SK-N-SH (cell line): ENCODE data around the gene IGDCC3. TPM values are rescaled to one million over a fixed set of nuclear protein-coding genes. Genes with fewer than 3 reads are reported as not detected.

Experiments
- CTCF ChIA-PET: fragments of 300-600, 350-600 bp; formaldehyde crosslinking; extraction: SDS; loops from one replicate; lab custom pipeline; 2021; lab: Yijun Ruan, JAX
- POLR2A ChIA-PET: fragments of 350-600 bp; sonication (Branson Sonifier 250); formaldehyde crosslinking; extraction: SDS; loops from one replicate; lab custom pipeline; 2020; ENCODE audit warnings: antibody characterized with exemption, inconsistent platforms; lab: Yijun Ruan, JAX
- DNase-seq: peaks from one replicate; pipeline ENCODE4 v3.0.0; 2012
- H2AFZ ChIP-seq: fragments of 200-600 bp; sonication (generic); 2 replicates; pipeline ENCODE4 v1.8.1; 2016; ENCODE audit warnings: antibody characterized with exemption, mild to moderate bottlenecking, low read depth
- H3F3A ChIP-seq: fragments of 200-600 bp; sonication (generic); replicated peaks from 2 replicates; pipeline ENCODE3; 2016; ENCODE audit warnings: antibody characterized with exemption, mild to moderate bottlenecking; ENCODE audit not compliant: insufficient read depth
- H3K27ac ChIP-seq, 2 experiments: fragments of 200-500 bp in 1 of 2; fragments of 200-600 bp in 1 of 2; sonication (Bioruptor generic) in 1 of 2; sonication (generic), shearing (Covaris generic) in 1 of 2; 2 replicates each; pipeline versions ENCODE4 v1.5.1 to v1.6.1; 2014 to 2016; ENCODE audit warnings: low read depth in 2 of 2, inconsistent platforms in 1 of 2, low read length in 1 of 2, mild to moderate bottlenecking in 1 of 2, mixed read lengths in 1 of 2
- H3K27me3 ChIP-seq: fragments of 200-600 bp; sonication (generic), shearing (Covaris generic); 2 replicates; pipeline ENCODE4 v1.6.1; 2016; ENCODE audit warnings: mixed run types; ENCODE audit not compliant: insufficient read depth
- H3K36me3 ChIP-seq, 2 experiments: fragments of 200-500 bp in 1 of 2; fragments of 200-600 bp in 1 of 2; sonication (Bioruptor generic) in 1 of 2; sonication (generic) in 1 of 2; replicated peaks in 1 of 2; 2 replicates each; pipeline versions ENCODE3 to v1.5.1; 2014 to 2016; ENCODE audit warnings: low read length in 1 of 2, mild to moderate bottlenecking in 1 of 2; ENCODE audit not compliant: insufficient read depth in 2 of 2, control insufficient read depth in 1 of 2
- H3K4me1 ChIP-seq, 2 experiments: fragments of 200-500 bp in 1 of 2; fragments of 200-600 bp in 1 of 2; sonication (Bioruptor generic) in 1 of 2; sonication (generic), shearing (Covaris generic) in 1 of 2; 2 replicates each; pipeline versions ENCODE4 v1.5.1 to v1.6.1; 2014 to 2016; ENCODE audit warnings: low read depth in 1 of 2, low read length in 1 of 2, mixed run types in 1 of 2; ENCODE audit not compliant: insufficient read depth in 2 of 2, control insufficient read depth in 1 of 2
- H3K4me2 ChIP-seq: fragments of 200-600 bp; sonication (generic), shearing (Covaris generic); 2 replicates; pipeline ENCODE4 v1.6.1; 2017; ENCODE audit warnings: mixed run types
- H3K4me3 ChIP-seq, 2 experiments: fragments of 200-500 bp in 1 of 2; fragments of 200-600 bp in 1 of 2; sonication (Bioruptor generic) in 1 of 2; sonication (generic), shearing (Covaris generic) in 1 of 2; 2 replicates each; pipeline versions ENCODE4 v1.5.1 to v1.8.1; 2014 to 2016; ENCODE audit warnings: low read depth in 2 of 2, inconsistent platforms in 1 of 2, low read length in 1 of 2, mild to moderate bottlenecking in 1 of 2, mixed read lengths in 1 of 2, moderate library complexity in 1 of 2
- H3K79me2 ChIP-seq: fragments of 200-600 bp; sonication (generic); 2 replicates; pipeline ENCODE4 v1.8.1; 2017; ENCODE audit warnings: mild to moderate bottlenecking; ENCODE audit not compliant: insufficient read depth
- H3K9ac ChIP-seq: fragments of 200-600 bp; sonication (generic); 2 replicates; pipeline ENCODE4 v1.6.1; 2017; ENCODE audit warnings: mixed run types
- H3K9me2 ChIP-seq: fragments of 200-600 bp; sonication (generic); 2 replicates; pipeline ENCODE4 v1.6.1; 2017; ENCODE audit warnings: mixed run types
- H3K9me3 ChIP-seq: fragments of 200-600 bp; sonication (generic); 2 replicates; pipeline ENCODE4 v1.6.1; 2017; ENCODE audit warnings: mixed run types, mild to moderate bottlenecking, moderate library complexity
- H4K20me1 ChIP-seq: fragments of 200-600 bp; sonication (generic); 2 replicates; pipeline ENCODE4 v1.6.1; 2017; ENCODE audit warnings: mild to moderate bottlenecking, mixed run types; ENCODE audit not compliant: insufficient read depth
- EP300 ChIP-seq, 2 experiments: IDR thresholded peaks; 2 replicates each; pipeline versions ENCODE4 v1.4.0 to v1.6.1; 2012; ENCODE audit warnings: borderline replicate concordance in 1 of 2, low read depth in 1 of 2, low read length in 1 of 2
- EZH2phosphoT487 ChIP-seq: fragments of 200-600 bp; sonication (generic); IDR thresholded peaks from 2 replicates; pipeline ENCODE4 v1.6.1; 2017; ENCODE audit warnings: low read depth, mixed run types, mild to moderate bottlenecking, antibody characterized with exemption, moderate library complexity, borderline replicate concordance
- GABPA ChIP-seq: IDR thresholded peaks from 2 replicates; pipeline ENCODE4 v1.4.0; 2012; ENCODE audit warnings: low read depth, mild to moderate bottlenecking
- GATA2 ChIP-seq: sonication (generic); formaldehyde crosslinking; IDR thresholded peaks from 2 replicates; pipeline ENCODE4 v1.5.0; 2020; ENCODE audit warnings: mild to moderate bottlenecking, missing genetic modification reagents
- RCOR1 ChIP-seq: fragments of 150-350 bp; IDR thresholded peaks from 2 replicates; pipeline ENCODE4 v1.6.1; 2017; ENCODE audit warnings: antibody characterized with exemption, low read length
- RFX5 ChIP-seq: IDR thresholded peaks from 2 replicates; pipeline ENCODE4 v1.6.1; 2012; ENCODE audit warnings: mild to moderate bottlenecking, improper control_type of control experiment, low read length
- RXRA ChIP-seq: IDR thresholded peaks from 2 replicates; pipeline ENCODE4 v1.4.0; 2012; ENCODE audit warnings: low read depth, mild to moderate bottlenecking, borderline replicate concordance
- SMC3 ChIP-seq: IDR thresholded peaks from 2 replicates; pipeline ENCODE4 v1.6.1; 2012; ENCODE audit warnings: low read depth, low read length, improper control_type of control experiment
- TAF1 ChIP-seq: IDR thresholded peaks from 2 replicates; pipeline ENCODE4 v1.6.1; 2012; ENCODE audit warnings: low read depth, mild to moderate bottlenecking, low read length, moderate library complexity, borderline replicate concordance
- TCF12 ChIP-seq: IDR thresholded peaks from 2 replicates; pipeline ENCODE4 v1.4.0; 2012
- YY1 ChIP-seq: IDR thresholded peaks from 2 replicates; pipeline ENCODE4 v1.4.0; 2012; ENCODE audit warnings: low read depth, mild to moderate bottlenecking
- WGBS: methylation state at CpG from one replicate; pipeline ENCODE4 v1.1.6; 2017; ENCODE audit warnings: low lambda C conversion rate; 5-methylcytosine and 5-hydroxymethylcytosine counted together
- polyA plus RNA-seq, 3 experiments: library from polyadenylated mRNA; depleted of rRNA; stranded (reverse); fragments of >200 nt; gene quantifications; 2 replicates each; pipeline ENCODE4 v1.2.3, GENCODE V29; 2012
- TF ChIP-seq, protein P1 (sequence below): IDR thresholded peaks from 2 replicates; pipeline ENCODE4; 2012
- TF ChIP-seq, protein P2 (sequence below): fragments of 150-350 bp; IDR thresholded peaks from 2 replicates; pipeline ENCODE4 v1.6.1; 2016; ENCODE audit warnings: mild to moderate bottlenecking, low read depth, low read length
- TF ChIP-seq, protein P3 (sequence below): IDR thresholded peaks from 2 replicates; pipeline ENCODE4 v1.4.0; 2012; ENCODE audit warnings: low read depth, borderline replicate concordance
- TF ChIP-seq, protein P4 (sequence below): fragments of 150-350 bp; IDR thresholded peaks from 2 replicates; pipeline ENCODE4 v1.6.1; 2017; ENCODE audit warnings: antibody characterized with exemption, low read length, low read depth, borderline replicate concordance

The IGDCC3 gene
- polyA plus RNA-seq, 1 of the 3 experiments (the other 2 are of a cell fraction) = 0.43 TPM

DNA sequence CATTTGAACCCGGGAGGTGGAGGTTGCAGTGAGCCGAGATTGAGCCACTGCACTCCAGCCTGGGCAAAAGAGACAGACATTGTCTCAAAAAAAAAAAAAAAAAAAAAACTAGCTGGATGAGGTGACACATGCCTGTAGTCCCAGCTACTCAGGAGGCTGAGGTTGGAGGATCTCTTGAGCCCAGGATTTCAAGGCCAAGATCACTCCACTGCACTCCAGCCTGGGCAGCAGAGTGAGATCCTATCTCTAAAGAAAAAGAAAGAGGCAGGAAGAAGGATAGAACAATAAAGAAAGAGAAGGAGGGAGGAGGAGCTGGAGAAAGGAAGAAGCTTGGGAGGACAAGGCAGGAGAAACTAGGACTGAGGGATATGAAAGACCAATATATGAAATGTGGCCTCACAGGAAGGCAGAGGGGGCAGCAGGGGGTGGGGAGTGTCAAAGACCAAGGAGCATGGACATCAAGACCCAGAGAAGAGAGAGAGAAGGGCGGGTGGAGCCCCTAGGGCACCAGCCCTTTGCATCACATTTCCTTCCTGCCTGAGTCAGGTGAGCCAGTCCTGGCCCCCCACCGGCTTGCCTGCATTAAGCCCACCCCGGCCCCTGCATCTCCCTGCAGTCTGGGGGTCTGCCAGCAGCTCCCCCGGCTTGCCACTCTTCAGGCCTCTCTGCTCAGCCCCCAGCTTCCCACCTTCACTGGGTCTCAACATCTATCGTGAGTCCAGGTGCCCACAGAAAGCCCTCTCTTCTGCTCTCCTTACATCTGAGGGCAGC, 11.5 kb downstream of the IGDCC3 start:
- ChIA-PET CTCF (interaction anchor here (0.6 to 37.1 kb wide), 5 partner anchors 13 to 551 kb away, joined by 3 to 969 read pairs (median 4); no protein-coding TSS in a partner anchor), POLR2A (no interaction called here)
- H3K9ac ChIP-seq = no peak overlapping the region
- no peaks in the 10 kb centered on the region for H3K27me3 ChIP-seq
- no peaks in the 10 kb centered on the region for H3K36me3 ChIP-seq
- H4K20me1 ChIP-seq = no peaks in the 10 kb centered on the region
- WGBS = 84% methylated on average over 7 of the region's 7 CpGs
- H2AFZ ChIP-seq = no peak overlapping the region
- H3K9me3 ChIP-seq = no peaks in the 10 kb centered on the region
- H3K79me2 ChIP-seq = no peaks in the 10 kb centered on the region
- TF ChIP-seq, protein P1, sequence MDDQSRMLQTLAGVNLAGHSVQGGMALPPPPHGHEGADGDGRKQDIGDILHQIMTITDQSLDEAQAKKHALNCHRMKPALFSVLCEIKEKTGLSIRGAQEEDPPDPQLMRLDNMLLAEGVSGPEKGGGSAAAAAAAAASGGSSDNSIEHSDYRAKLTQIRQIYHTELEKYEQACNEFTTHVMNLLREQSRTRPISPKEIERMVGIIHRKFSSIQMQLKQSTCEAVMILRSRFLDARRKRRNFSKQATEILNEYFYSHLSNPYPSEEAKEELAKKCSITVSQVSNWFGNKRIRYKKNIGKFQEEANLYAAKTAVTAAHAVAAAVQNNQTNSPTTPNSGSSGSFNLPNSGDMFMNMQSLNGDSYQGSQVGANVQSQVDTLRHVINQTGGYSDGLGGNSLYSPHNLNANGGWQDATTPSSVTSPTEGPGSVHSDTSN = no peak
- TF ChIP-seq, protein P2, sequence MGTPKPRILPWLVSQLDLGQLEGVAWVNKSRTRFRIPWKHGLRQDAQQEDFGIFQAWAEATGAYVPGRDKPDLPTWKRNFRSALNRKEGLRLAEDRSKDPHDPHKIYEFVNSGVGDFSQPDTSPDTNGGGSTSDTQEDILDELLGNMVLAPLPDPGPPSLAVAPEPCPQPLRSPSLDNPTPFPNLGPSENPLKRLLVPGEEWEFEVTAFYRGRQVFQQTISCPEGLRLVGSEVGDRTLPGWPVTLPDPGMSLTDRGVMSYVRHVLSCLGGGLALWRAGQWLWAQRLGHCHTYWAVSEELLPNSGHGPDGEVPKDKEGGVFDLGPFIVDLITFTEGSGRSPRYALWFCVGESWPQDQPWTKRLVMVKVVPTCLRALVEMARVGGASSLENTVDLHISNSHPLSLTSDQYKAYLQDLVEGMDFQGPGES = no peak
- TF ChIP-seq, protein P3, sequence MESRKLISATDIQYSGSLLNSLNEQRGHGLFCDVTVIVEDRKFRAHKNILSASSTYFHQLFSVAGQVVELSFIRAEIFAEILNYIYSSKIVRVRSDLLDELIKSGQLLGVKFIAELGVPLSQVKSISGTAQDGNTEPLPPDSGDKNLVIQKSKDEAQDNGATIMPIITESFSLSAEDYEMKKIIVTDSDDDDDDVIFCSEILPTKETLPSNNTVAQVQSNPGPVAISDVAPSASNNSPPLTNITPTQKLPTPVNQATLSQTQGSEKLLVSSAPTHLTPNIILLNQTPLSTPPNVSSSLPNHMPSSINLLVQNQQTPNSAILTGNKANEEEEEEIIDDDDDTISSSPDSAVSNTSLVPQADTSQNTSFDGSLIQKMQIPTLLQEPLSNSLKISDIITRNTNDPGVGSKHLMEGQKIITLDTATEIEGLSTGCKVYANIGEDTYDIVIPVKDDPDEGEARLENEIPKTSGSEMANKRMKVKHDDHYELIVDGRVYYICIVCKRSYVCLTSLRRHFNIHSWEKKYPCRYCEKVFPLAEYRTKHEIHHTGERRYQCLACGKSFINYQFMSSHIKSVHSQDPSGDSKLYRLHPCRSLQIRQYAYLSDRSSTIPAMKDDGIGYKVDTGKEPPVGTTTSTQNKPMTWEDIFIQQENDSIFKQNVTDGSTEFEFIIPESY = no peak
- TF ChIP-seq RCOR1 (no peak), YY1 (no peak), TAF1 (no peak), EZH2phosphoT487 (no peak), EP300 (IDR thresholded peaks at IDR 0.05; ENCODE audit: borderline replicate concordance in 1 of 2, low read depth in 1 of 2, low read length in 1 of 2) (no peak), TCF12 (no peak), SMC3 (no peak), RFX5 (no peak), RXRA (no peak), GATA2 (CRISPR knock-in tag) (no peak), GABPA (no peak)
- TF ChIP-seq, protein P4, sequence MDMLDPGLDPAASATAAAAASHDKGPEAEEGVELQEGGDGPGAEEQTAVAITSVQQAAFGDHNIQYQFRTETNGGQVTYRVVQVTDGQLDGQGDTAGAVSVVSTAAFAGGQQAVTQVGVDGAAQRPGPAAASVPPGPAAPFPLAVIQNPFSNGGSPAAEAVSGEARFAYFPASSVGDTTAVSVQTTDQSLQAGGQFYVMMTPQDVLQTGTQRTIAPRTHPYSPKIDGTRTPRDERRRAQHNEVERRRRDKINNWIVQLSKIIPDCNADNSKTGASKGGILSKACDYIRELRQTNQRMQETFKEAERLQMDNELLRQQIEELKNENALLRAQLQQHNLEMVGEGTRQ = no peak
- no peak overlapping the region for H3K4me3 ChIP-seq
- no peaks in the 10 kb centered on the region for H3F3A ChIP-seq
- H3K9me2 ChIP-seq = no peaks in the 10 kb centered on the region
- DNase-seq = no peak
- peaks cover 0 to 19% of the 10 kb centered on the region in 2 experiments; a peak in 1 of 4 replicates for H3K4me1 ChIP-seq
- H3K27ac ChIP-seq = no peak overlapping the region
- H3K4me2 ChIP-seq = no peak overlapping the region
